Esophagus muscularis mucosa (tissue), 4 donors: ENCODE measurements around the gene JADE1.

Source experiments
- CTCF ChIP-seq, 3 experiments: fragments of 200-600 bp in 2 of 3; fragments of 450-650 bp in 1 of 3; sonication (generic) in 2 of 3; IDR thresholded peaks; one replicate each; pipeline ENCODE4 v1.5.1; 2017 to 2019; ENCODE audit warnings: antibody characterized with exemption in 3 of 3, mild to moderate bottlenecking in 2 of 3, moderate library complexity in 1 of 3
- EP300 ChIP-seq: sonication (generic); formaldehyde crosslinking; IDR thresholded peaks from one replicate; pipeline ENCODE4 v1.6.1; 2017; ENCODE audit warnings: antibody characterized with exemption
- POLR2A ChIP-seq: fragments of 450-650 bp; IDR thresholded peaks from one replicate; pipeline ENCODE4 v1.6.1; 2017; ENCODE audit warnings: antibody characterized with exemption, moderate library complexity, mild to moderate bottlenecking, low read depth

- no peak for TF ChIP-seq CTCF (IDR thresholded peaks at IDR 0.05)
- TF ChIP-seq EP300 = no peak
- no peak for TF ChIP-seq POLR2A
Observed at GRCh38 chr4:128850252-128850651, 40.8 kb downstream of the JADE1 start.
